PC-9 (cell line): Measurements from ENCODE around the gene CTXN3.
"Not testable (repeated sequence)": the region's sequence is repeated elsewhere in the genome, so short reads cannot be mapped to it uniquely, and the experiment has no call there.

Source experiments
- EZH2 ChIP-seq: fragments of 200-600 bp; sonication (generic); IDR thresholded peaks from 2 replicates; pipeline ENCODE4 v1.8.0; 2017; ENCODE audit warnings: antibody characterized with exemption, low read depth
- TF ChIP-seq, protein P1 (sequence below): fragments of 200-600 bp; sonication (generic); conservative IDR thresholded peaks from 2 replicates; pipeline ENCODE4 v1.6.1; 2017; ENCODE audit warnings: mixed run types, antibody characterized with exemption, mild to moderate bottlenecking, moderate library complexity

DNA sequence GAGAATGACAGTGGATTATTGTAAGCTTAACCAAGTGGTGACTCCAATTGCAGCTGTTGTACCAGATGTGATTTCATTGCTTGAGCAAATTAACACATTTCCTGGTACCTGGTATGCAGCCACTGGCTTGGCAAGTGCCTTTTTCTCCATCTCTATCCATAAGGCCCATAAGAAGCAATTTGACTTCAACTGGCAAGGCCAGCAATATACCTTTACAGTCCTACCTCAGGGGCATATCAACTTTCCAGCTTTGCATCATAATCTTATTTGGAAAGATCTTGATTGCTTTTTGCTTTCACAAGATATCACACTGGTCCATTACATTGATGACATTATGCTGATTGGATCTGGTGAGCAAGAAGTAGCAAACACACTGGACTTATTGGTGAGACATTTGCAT is 28.1 kb downstream of the CTXN3 start:
- TF ChIP-seq, protein P1, sequence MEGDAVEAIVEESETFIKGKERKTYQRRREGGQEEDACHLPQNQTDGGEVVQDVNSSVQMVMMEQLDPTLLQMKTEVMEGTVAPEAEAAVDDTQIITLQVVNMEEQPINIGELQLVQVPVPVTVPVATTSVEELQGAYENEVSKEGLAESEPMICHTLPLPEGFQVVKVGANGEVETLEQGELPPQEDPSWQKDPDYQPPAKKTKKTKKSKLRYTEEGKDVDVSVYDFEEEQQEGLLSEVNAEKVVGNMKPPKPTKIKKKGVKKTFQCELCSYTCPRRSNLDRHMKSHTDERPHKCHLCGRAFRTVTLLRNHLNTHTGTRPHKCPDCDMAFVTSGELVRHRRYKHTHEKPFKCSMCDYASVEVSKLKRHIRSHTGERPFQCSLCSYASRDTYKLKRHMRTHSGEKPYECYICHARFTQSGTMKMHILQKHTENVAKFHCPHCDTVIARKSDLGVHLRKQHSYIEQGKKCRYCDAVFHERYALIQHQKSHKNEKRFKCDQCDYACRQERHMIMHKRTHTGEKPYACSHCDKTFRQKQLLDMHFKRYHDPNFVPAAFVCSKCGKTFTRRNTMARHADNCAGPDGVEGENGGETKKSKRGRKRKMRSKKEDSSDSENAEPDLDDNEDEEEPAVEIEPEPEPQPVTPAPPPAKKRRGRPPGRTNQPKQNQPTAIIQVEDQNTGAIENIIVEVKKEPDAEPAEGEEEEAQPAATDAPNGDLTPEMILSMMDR: not testable (repeated sequence)
- not testable (repeated sequence) for TF ChIP-seq EZH2
